ENCODE results near the gene PHF19. TPM values are rescaled to one million over a fixed set of nuclear protein-coding genes. Genes with fewer than 3 reads are reported as not detected.
A peak's percentile ranks its signal among the peaks of the same experiment; 100 is the strongest.

Gene PHF19
- total RNA-seq: 10 to 100 TPM in 3 of 4 donors, 1 to 10 TPM in 1; 7.2 to 76.7 (median 20.6) TPM

DNA sequence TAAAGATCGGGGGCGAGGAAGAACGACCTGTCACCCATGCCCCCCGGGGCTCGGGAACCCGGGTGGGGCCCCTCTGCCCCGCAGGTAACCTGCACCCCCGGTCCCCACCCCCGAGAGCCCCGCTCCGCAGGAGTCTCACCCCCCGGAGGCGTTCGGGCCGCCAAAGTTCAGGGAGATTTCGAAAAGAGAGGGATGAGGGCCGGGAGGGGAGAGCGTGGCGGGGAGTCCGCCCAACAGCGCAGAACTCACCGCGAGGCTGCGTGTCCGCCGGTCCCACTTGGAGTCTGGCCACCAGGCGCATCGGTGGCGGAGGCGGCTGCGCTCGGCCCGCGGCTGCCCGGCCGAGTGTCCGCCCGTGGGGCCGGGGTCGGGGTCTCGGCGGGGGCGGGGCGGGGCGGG lies at the start of gene PHF19:
Gene PHF19 (minus strand): TSS at position 347 of the 399 bp plus-strand sequence. CDS start 2,447 bp downstream, outside the sequence.
- Histone ChIP-seq H3K4me3 (peak within 1 kb of the TSS; percentile 57 to 88 (median 77)), H3K4me1 (peaks cover 0 to 17% (median 7%) of the 10 kb centered on the region in 4 donors), H3K27ac (peak within 1 kb of the TSS; percentile 90 to 97 (median 94)), H3K9me3 (no peaks in the 10 kb centered on the region), H3K27me3 (no peaks in the 10 kb centered on the region), H3K36me3 (no peaks in the 10 kb centered on the region)
- TF ChIP-seq, protein P1, sequence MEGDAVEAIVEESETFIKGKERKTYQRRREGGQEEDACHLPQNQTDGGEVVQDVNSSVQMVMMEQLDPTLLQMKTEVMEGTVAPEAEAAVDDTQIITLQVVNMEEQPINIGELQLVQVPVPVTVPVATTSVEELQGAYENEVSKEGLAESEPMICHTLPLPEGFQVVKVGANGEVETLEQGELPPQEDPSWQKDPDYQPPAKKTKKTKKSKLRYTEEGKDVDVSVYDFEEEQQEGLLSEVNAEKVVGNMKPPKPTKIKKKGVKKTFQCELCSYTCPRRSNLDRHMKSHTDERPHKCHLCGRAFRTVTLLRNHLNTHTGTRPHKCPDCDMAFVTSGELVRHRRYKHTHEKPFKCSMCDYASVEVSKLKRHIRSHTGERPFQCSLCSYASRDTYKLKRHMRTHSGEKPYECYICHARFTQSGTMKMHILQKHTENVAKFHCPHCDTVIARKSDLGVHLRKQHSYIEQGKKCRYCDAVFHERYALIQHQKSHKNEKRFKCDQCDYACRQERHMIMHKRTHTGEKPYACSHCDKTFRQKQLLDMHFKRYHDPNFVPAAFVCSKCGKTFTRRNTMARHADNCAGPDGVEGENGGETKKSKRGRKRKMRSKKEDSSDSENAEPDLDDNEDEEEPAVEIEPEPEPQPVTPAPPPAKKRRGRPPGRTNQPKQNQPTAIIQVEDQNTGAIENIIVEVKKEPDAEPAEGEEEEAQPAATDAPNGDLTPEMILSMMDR (IDR thresholded peaks at IDR 0.05): no peak
- DNase-seq: peak in 1 of 3 donors; percentile 65

DNA sequence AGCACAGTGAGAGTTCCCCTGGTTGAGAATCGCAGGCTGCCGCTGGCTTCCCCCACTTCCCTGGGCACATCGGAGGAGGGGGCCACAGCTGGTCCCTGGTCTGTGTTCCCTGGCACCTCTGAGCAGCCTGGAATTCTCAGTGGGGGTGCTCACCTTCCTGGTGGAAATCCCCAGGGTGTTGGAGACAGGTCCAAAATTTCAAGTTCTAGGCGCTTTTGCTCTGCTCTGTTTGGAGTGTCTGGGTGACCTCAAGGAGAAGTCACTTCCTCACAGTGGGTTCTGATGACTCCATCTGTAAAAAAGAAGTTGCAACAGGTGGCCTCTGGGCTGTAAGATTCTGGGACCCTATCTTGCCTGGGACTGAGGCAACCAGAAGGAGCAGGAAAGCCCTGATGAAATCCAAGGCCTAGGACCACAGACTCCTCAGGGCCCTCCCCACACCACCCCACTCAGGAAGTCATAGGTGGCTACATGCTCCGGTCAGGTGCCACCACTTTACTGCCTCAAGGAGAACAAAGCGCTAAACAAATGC lies 49.5 kb upstream of the PHF19 start, which contains the start of gene TRAF1:
Gene TRAF1 (minus strand): TSS at position 400 of the 532 bp plus-strand sequence. CDS start 721 bp downstream, outside the sequence.
- Histone ChIP-seq H3K27ac (peak within 1 kb of the TSS; percentile 87 to 92 (median 89)), H3K27me3 (no peaks in the 10 kb centered on the region), H3K36me3 (no peaks in the 10 kb centered on the region), H3K4me1 (peaks cover 0 to 24% (median 9%) of the 10 kb centered on the region in 4 donors), H3K4me3 (peak within 1 kb of the TSS; percentile 19 to 66 (median 22)), H3K9me3 (no peaks in the 10 kb centered on the region)
- no peak for TF ChIP-seq POLR2A (IDR thresholded peaks at IDR 0.05)
- TF ChIP-seq, protein P1 (IDR thresholded peaks at IDR 0.05): no peak
- DNase-seq: peak in 2 of 3 donors; percentile 61 to 70

DNA sequence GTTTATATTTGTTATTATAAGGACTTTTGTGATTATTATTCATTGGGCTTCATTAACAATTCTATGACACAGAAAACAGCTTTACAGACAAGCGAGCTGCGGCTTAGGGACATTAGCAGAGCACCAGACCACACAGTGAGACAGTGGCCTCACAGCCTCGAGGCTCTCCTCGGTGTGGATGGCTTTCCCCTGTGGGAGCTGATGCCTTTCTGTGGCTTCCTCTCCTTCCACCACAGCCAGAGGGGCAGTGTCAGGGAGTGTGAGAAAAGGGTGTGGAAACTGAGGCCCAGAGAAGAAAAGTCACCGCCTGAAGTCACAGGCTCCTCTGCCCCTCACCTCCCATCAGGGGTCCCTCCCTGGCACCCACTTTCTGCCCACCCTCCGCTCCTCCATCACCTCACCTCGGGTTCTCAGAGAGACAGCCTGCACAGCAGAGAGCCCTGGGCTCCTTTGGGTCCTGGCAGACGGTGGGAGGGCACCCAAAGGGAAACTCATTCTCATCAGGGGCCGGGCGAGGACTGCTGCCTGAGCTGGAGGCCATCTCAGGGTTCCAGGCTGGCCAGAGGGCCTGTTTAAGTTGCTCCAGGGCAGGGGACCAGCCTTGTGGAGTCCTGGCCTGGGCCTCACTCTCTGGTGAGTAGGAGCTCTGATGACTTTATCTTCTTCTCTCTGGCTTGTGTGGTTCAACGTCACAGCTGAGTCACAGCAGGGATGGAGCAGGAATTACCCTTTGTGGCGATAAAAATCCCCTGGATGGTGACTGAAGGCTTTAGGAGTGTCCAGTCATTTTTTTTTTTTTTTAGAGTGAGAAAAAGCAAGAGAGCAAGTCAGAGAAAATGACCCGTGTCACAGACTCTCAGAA lies 48.8 kb upstream of the PHF19 start:
- TF ChIP-seq POLR2A (IDR thresholded peaks at IDR 0.05): no peak
- peak overlapping the region; percentile 76 to 92 (median 88) for H3K27ac ChIP-seq
- H3K9me3 ChIP-seq: no peaks in the 10 kb centered on the region
- no peaks in the 10 kb centered on the region for H3K36me3 ChIP-seq
- H3K4me1 ChIP-seq: peaks cover 0 to 24% (median 4%) of the 10 kb centered on the region in 4 donors
- peak in 2 of 3 donors; percentile 39 to 66 for DNase-seq
- H3K27me3 ChIP-seq: no peaks in the 10 kb centered on the region
- H3K4me3 ChIP-seq: peak overlapping the region; percentile 19 to 26 (median 22)

DNA sequence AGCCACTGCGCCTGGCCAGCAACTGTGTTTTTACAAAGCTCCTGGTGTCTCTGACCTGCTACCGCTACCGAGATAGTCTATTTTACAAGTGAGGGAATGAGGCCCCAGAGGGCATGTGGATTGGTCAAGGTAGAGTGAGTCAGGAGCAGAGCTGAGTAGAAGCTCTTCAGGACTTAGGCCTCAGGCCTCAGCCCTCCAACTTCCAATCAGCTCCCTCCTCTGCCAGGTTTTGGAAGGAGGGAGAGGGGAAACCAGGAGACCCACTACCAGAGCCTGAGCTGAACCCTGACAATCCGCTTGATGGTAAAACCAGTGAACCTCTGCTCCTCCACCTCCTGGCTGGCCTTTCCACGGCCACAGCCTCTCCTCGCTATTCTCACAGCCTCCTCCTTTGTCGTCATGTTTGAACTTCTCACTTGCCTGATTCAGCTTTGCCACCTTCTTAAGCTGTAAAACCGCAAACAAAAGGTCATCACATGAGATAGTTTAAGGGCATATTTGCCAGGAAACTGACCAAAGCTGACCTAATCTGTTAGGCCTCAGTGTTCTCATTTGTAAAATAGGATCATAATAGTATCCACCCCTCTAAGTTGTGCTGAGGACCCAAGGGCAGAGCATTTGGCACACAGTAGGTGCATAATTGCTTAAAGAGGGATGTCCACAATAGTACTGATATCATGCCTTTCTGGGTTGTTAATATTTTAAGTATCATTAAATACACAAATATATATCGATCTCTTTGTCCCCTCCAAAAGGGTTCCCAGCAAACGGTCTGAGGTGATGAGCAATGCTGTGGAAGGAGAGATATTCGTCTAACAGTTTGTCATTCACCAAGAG lies 47.9 kb upstream of the PHF19 start:
- Histone ChIP-seq H3K9me3 (no peaks in the 10 kb centered on the region), H3K27me3 (no peaks in the 10 kb centered on the region), H3K27ac (peak overlapping the region; percentile 76 to 92 (median 88)), H3K4me1 (peaks cover 0 to 28% (median 4%) of the 10 kb centered on the region in 4 donors), H3K4me3 (peak overlapping the region in 3 of 4 donors; percentile 19 to 26 (median 21)), H3K36me3 (no peaks in the 10 kb centered on the region)
- TF ChIP-seq, protein P1 (IDR thresholded peaks at IDR 0.05): no peak
- TF ChIP-seq POLR2A (IDR thresholded peaks at IDR 0.05): no peak
- no peak for DNase-seq

DNA sequence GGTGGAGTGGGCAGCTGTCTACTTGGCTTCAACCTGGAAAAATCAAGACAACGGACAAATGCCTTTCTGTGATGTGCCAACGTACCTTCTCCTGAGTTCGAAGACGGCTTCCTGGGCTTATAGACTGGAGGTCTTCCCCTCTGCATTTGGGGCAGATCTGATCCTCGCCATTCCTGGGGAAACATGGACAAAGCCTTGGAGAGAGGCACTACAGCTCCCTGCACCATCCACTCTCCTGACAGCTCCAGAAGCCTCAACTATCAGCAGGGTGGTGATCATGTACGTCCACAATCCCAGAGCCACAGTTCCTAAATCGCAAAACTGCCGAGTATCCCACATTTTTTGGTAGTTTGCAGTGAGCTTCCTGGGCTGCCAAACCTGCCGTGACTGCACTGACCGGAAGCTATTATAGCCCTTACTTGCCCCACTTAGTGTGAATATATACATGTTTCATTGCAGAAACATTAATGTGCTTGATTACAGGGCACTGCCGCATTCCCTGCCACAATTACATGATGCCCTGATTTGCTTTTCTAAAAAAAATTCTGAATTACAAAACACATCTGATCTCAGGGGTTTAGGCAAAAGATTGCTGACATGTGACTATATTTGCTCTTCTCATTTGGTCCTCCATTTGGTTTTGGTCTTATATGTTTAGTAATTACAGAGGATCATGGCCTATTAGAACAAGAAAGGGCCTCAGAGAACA lies 46.8 kb upstream of the PHF19 start:
- H3K4me3 ChIP-seq: peak overlapping the region in 1 of 4 donors; percentile 1
- no peaks in the 10 kb centered on the region for H3K9me3 ChIP-seq
- H3K27ac ChIP-seq: peak overlapping the region; percentile 76 to 92 (median 88)
- no peaks in the 10 kb centered on the region for H3K27me3 ChIP-seq
- DNase-seq: peak in 1 of 3 donors; percentile 38
- peaks cover 0 to 22% (median 2%) of the 10 kb centered on the region in 4 donors for H3K4me1 ChIP-seq
- H3K36me3 ChIP-seq: no peaks in the 10 kb centered on the region
- TF ChIP-seq POLR2A (IDR thresholded peaks at IDR 0.05): no peak
- TF ChIP-seq, protein P1 (IDR thresholded peaks at IDR 0.05): no peak

All from Peyer's patch (tissue), 4 donors.